Common myeloid progenitor, CD34-positive (primary cell): Measurements from ENCODE around the gene HSP90AB1.

Source experiments
- CTCF ChIA-PET: fragments of 350-600 bp; sonication (Branson Sonifier 250); formaldehyde crosslinking; loops from one replicate; lab custom pipeline; 2021; ENCODE audit warnings: antibody characterized with exemption; lab: Charles Lee
- POLR2A ChIA-PET: fragments of 350-600 bp; sonication (Branson Sonifier 250); formaldehyde crosslinking; loops from one replicate; lab custom pipeline; 2021; ENCODE audit warnings: antibody characterized with exemption; lab: Charles Lee
- DNase-seq, 3 donors: peaks; one replicate each; pipeline versions ENCODE4 v3.0.0 to v3.0.0-alpha.2; 2013
- H3K27ac ChIP-seq, 2 experiments: 1 replicate in 1 of 2; 2 replicates in 1 of 2; pipeline ENCODE4 v1.7.0; 2013; ENCODE audit warnings: inconsistent platforms in 2 of 2, low read length in 2 of 2, mild to moderate bottlenecking in 2 of 2, low read depth in 1 of 2, moderate library complexity in 1 of 2; ENCODE audit not compliant: severe bottlenecking in 2 of 2, insufficient read depth in 1 of 2, poor library complexity in 1 of 2
- H3K27me3 ChIP-seq, 5 experiments: replicated peaks in 2 of 5; 1 replicate in 3 of 5; 2 replicates in 2 of 5; pipeline versions ENCODE4 v1.6.1 to v1.7.0; 2013; ENCODE audit warnings: low read length in 4 of 5, mild to moderate bottlenecking in 2 of 5, moderate library complexity in 2 of 5, inconsistent platforms in 1 of 5; ENCODE audit not compliant: insufficient read depth in 5 of 5, control insufficient read depth in 4 of 5
- H3K36me3 ChIP-seq, 4 experiments: 1 replicate in 2 of 4; 2 replicates in 2 of 4; pipeline versions ENCODE4 v1.6.1 to v1.7.0; 2013; ENCODE audit warnings: low read length in 3 of 4, control low read depth in 1 of 4, mild to moderate bottlenecking in 1 of 4; ENCODE audit not compliant: control insufficient read depth in 4 of 4, insufficient read depth in 4 of 4
- H3K4me1 ChIP-seq, 4 experiments: 1 replicate in 3 of 4; 2 replicates in 1 of 4; pipeline versions ENCODE4 v1.6.1 to v1.7.1; 2013; ENCODE audit warnings: low read length in 3 of 4, mild to moderate bottlenecking in 3 of 4, control low read depth in 1 of 4, inconsistent platforms in 1 of 4, moderate library complexity in 1 of 4; ENCODE audit not compliant: control insufficient read depth in 4 of 4, insufficient read depth in 4 of 4; ENCODE audit errors: control extremely low read depth in 1 of 4
- H3K4me3 ChIP-seq, 7 experiments: 1 replicate in 4 of 7; 2 replicates in 3 of 7; pipeline versions ENCODE4 v1.5.1 to v1.7.0; 2013; ENCODE audit warnings: mild to moderate bottlenecking in 7 of 7, low read length in 6 of 7, moderate library complexity in 6 of 7, inconsistent platforms in 2 of 7, low read depth in 2 of 7, control low read depth in 1 of 7; ENCODE audit not compliant: insufficient read depth in 4 of 7, control insufficient read depth in 1 of 7; ENCODE audit errors: extremely low read depth in 1 of 7
- H3K9me3 ChIP-seq, 5 experiments: 1 replicate in 4 of 5; 2 replicates in 1 of 5; pipeline versions ENCODE4 v1.6.1 to v1.7.1; 2013; ENCODE audit warnings: low read length in 4 of 5, mild to moderate bottlenecking in 2 of 5, inconsistent platforms in 1 of 5, low read depth in 1 of 5, moderate library complexity in 1 of 5; ENCODE audit not compliant: control insufficient read depth in 4 of 5, insufficient read depth in 2 of 5; ENCODE audit errors: control extremely low read depth in 1 of 5
- whole genome bisulfite sequencing: methylation state at CpG from one replicate; pipeline ENCODE4 v1.1.5; 2013; ENCODE audit not compliant: insufficient coverage; 5-methylcytosine and 5-hydroxymethylcytosine counted together

HSP90AB1 gene

DNA sequence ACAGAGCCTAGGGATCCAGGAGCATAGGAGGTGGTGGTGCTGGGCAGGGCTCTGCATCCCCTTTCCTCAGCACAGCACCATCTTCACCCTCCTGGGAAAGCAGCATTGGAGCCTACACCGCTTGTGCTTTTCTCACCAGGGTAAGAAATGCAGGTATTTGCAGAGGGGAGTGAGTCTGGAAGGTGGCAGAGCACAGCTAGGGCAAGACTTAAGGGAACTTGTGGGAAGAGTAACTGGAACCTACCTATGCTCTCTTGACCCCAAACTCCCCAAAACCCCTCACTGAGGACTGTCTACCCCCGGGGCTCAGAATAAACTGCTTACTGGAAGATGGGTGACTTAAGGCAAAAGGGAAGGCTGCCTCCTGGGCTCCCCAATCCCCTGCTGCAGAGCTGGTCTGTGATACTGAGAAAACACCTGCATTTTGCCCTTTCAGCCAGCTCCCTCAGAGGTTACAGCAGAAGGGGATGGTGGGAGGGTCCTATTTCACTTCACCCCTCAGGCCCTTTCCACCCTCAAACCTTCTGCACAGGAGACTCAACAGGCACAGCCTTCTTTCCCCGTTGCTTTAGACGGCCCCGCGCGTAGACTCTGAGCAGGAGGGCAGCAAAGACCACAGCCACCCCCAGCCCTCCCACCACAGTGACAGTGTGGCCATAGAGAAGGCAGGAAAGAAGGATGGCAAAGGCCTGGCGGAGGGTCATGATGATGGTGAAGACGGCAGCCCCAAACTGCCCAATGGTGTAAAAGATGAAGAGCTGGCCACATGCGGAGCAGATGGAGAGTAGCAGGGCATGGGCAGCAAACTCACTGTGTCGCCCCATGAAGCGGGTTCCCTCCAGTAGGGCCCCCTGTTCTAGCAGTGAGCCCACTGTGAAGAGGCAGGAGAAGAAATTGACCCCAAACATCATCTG lies 7.5 kb downstream of the HSP90AB1 start:
- Histone ChIP-seq H3K27ac (no peak overlapping the region), H3K27me3 (no peaks in the 10 kb centered on the region), H3K9me3 (no peaks in the 10 kb centered on the region), H3K4me1 (peaks cover 4 to 44% (median 28%) of the 10 kb centered on the region in 4 experiments), H3K4me3 (no peak overlapping the region), H3K36me3 (peaks cover 23 to 73% (median 61%) of the 10 kb centered on the region in 4 experiments)
- DNase-seq, result peak in 1 of 3 donors; percentile 26
- POLR2A ChIA-PET, result interaction anchor here (0.6 to 4.5 kb wide), 4 partner anchors 8 to 1589 kb away, joined by 3 to 42 read pairs (median 8); partner anchors contain the start of genes HSP90AB1 and NFKBIE
- CTCF ChIA-PET, result interaction anchor here (0.5 to 5.0 kb wide), 23 partner anchors 9 to 1179 kb away, joined by 3 to 35 read pairs (median 4); partner anchors contain the start of genes AARS2 and SLC29A1
- 89% methylated on average over 7 of the region's 12 CpGs for WGBS

DNA sequence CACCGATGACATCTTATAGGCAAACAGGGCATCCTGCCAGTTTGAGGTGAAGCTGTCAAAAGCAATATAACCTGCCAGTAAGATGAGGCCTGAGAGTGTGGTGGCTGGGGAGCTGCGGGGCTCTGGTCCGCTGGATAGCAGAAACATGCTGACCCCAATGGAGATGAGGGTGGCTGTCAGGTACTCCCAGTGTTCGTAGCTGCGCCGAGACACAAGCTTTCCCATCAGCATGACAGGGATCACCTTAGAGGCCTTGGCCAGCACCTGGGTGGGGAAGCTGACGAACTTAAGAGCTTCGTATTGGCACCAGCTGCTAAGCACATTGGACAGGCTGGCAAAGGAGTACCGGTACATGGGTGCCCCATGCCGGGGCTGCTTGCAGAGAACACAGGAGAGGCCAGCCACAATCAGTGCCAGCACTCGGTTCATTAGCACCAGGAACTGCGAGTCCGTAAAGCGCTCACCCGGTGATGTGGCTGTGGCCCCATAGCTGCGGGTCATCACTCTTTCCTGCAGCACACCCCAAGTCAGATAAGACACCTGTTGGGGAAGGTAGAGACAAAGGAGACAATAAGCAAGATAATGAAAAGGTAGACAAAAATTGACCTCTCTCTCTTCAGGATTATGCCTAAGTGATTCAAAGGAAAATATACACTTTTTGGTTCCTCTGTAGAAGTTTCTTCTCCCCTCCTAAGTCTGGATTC lies 8.4 kb downstream of the HSP90AB1 start:
- Histone ChIP-seq H3K4me3 (peak overlapping the region in 1 of 7 experiments; percentile 87), H3K36me3 (peaks cover 18 to 73% (median 62%) of the 10 kb centered on the region in 4 experiments), H3K9me3 (no peaks in the 10 kb centered on the region), H3K4me1 (peaks cover 4 to 37% (median 26%) of the 10 kb centered on the region in 4 experiments), H3K27ac (no peak overlapping the region), H3K27me3 (no peaks in the 10 kb centered on the region)
- ChIA-PET CTCF (interaction anchor here (0.8 to 5.0 kb wide), 16 partner anchors 9 to 158 kb away, joined by 3 to 35 read pairs (median 4); partner anchors contain the start of gene SLC29A1), POLR2A (interaction anchor here (0.6 to 4.5 kb wide), 4 partner anchors 9 to 1588 kb away, joined by 3 to 42 read pairs (median 8); partner anchors contain the start of genes HSP90AB1 and NFKBIE)
- DNase-seq, result peak in 2 of 3 donors; percentile 38 to 39
- 96% methylated on average over 6 of the region's 16 CpGs for WGBS

GRCh38 chr6:44255871-44256774 lies 9.2 kb downstream of the HSP90AB1 start:
- H3K36me3 ChIP-seq, result peaks cover 15 to 74% (median 57%) of the 10 kb centered on the region in 4 experiments
- CTCF ChIA-PET, result interaction anchor here (0.6 to 5.0 kb wide), 27 partner anchors 8 to 741 kb away, joined by 3 to 35 read pairs (median 4); partner anchors contain the start of genes AARS2 and HSP90AB1
- WGBS, result 35% methylated on average over 15 of the region's 15 CpGs
- H3K4me3 ChIP-seq, result peak overlapping the region in 6 of 7 experiments; percentile 63 to 89 (median 85)
- H3K4me1 ChIP-seq, result peaks cover 4 to 34% (median 26%) of the 10 kb centered on the region in 4 experiments
- no peaks in the 10 kb centered on the region for H3K9me3 ChIP-seq
- no peaks in the 10 kb centered on the region for H3K27me3 ChIP-seq
- DNase-seq, result peak in 2 of 3 donors; percentile 39 to 50
- H3K27ac ChIP-seq, result peak overlapping the region in 1 of 2 experiments; percentile 73
- POLR2A ChIA-PET, result interaction anchor here (0.6 to 4.5 kb wide), 5 partner anchors 10 to 79 kb away, joined by 3 to 42 read pairs (median 3); partner anchors contain the start of gene HSP90AB1

- peaks cover 17 to 74% (median 56%) of the 10 kb centered on the region in 4 experiments for H3K36me3 ChIP-seq
- H3K9me3 ChIP-seq, result no peaks in the 10 kb centered on the region
- H3K4me3 ChIP-seq, result peak overlapping the region; percentile 63 to 89 (median 83)
- H3K27me3 ChIP-seq, result no peaks in the 10 kb centered on the region
- CTCF ChIA-PET, result interaction anchor here (0.6 to 5.0 kb wide), 22 partner anchors 8 to 742 kb away, joined by 3 to 35 read pairs (median 4); partner anchors contain the start of genes AARS2 and HSP90AB1
- H3K27ac ChIP-seq, result peak overlapping the region in 1 of 2 experiments; percentile 73
- DNase-seq, result no peak
- peaks cover 4 to 37% (median 26%) of the 10 kb centered on the region in 4 experiments for H3K4me1 ChIP-seq
- POLR2A ChIA-PET, result interaction anchor here (0.6 to 4.5 kb wide), 5 partner anchors 10 to 80 kb away, joined by 3 to 42 read pairs (median 3); partner anchors contain the start of gene HSP90AB1
- WGBS, result 0% methylated on average over 5 of the region's 12 CpGs
These were observed 9.8 kb downstream of the HSP90AB1 start for GRCh38 chr6:44256775-44257024.

- Histone ChIP-seq H3K27ac (peak within 1 kb of the TSS; percentile 46 to 73), H3K36me3 (peaks cover 17 to 74% (median 56%) of the 10 kb centered on the region in 4 experiments), H3K4me3 (peak within 1 kb of the TSS; percentile 63 to 89 (median 83)), H3K9me3 (no peaks in the 10 kb centered on the region), H3K4me1 (peaks cover 4 to 42% (median 29%) of the 10 kb centered on the region in 4 experiments), H3K27me3 (no peaks in the 10 kb centered on the region)
- DNase-seq, result peak; percentile 50 to 77 (median 69)
- ChIA-PET CTCF (interaction anchor here (0.6 to 5.0 kb wide), 21 partner anchors 7 to 742 kb away, joined by 3 to 35 read pairs (median 4); partner anchors contain the start of genes AARS2 and HSP90AB1), POLR2A (interaction anchor here (0.7 to 4.5 kb wide), 4 partner anchors 11 to 80 kb away, joined by 3 to 42 read pairs (median 4); partner anchors contain the start of gene HSP90AB1)
- WGBS, result under 1% methylated on average over 76 of the region's 80 CpGs
These were observed 10.3 kb downstream of the HSP90AB1 start, which contains the start of gene SLC35B2 for GRCh38 chr6:44257025-44257752. SLC35B2 (minus strand) TSS chr6:44257528; CDS start chr6:44257410, 118 bp downstream.
